Brain pericyte (primary cell): ENCODE measurements around the gene PIK3R6.

Experiments used
- DNase-seq: peaks from one replicate; pipeline ENCODE4 v3.0.0-alpha.2; 2012; ENCODE audit warnings: low read depth, low spot score

The PIK3R6 gene

GRCh38 chr17:8798176-8798845 is 69.2 kb downstream of the PIK3R6 start:
- DNase-seq = no peak

GRCh38 chr17:8797621-8798175 is 69.8 kb downstream of the PIK3R6 start:
- no peak for DNase-seq

DNA sequence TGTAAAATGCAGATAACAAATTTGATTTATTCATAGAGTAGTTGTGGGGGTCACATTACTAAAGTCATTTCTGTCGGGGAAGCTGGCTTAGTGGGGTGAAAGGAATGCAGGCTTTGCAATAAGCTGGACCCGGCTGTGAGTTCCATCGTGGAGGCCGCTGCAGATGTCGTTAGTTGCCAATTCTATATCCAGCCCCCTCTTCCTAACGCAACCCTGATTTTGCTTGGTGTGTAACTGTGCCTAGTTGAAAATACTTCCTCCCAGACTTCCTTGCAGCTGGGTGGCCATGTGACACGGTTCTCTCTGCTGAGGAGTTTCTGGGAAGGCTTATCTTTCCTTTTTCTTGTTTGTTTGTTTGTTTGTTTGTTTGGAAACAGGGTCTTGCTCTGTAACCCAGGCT is 72.8 kb downstream of the PIK3R6 start:
- DNase-seq = no peak

DNA sequence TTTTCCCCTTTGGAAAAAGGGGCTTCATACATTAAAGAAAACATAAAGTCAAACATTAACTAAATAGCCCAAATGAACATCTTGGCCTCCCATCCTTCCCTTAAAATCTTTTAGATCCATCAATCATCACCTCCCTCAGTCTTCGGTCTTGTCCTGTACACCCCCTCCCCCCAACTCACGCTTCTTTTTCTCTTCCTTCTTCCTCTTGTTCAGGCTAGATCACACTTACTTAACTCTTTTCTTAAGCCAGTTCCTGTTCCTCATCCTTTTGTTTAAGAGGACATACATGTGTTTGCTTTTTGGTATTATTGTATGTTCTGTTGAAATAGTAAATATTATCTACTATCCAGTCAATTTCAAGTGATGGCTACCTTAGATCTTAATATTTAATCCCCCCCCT is 73.8 kb downstream of the PIK3R6 start:
- no peak for DNase-seq

DNA sequence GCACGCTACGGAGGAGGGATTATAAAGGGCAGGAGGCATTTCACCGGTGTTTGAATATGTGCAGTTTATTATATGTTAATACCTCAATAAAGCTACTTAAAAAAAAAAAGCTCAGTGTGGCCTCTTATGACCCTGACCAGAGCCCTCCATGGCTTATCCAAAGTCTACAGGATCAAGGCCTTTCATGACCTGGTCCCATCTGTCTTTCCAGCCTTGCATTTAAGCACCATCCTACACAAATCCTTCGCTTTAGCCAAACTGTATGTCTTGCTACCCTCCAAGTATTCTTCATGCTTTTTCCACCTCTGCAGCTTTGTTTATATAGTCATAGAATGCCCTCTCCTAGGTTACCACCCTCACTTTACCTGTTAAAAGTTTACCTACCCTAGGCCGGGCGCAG is 74.8 kb downstream of the PIK3R6 start:
- no peak for DNase-seq

GRCh38 chr17:8791910-8792270 is 75.6 kb downstream of the PIK3R6 start:
- DNase-seq = no peak

DNA sequence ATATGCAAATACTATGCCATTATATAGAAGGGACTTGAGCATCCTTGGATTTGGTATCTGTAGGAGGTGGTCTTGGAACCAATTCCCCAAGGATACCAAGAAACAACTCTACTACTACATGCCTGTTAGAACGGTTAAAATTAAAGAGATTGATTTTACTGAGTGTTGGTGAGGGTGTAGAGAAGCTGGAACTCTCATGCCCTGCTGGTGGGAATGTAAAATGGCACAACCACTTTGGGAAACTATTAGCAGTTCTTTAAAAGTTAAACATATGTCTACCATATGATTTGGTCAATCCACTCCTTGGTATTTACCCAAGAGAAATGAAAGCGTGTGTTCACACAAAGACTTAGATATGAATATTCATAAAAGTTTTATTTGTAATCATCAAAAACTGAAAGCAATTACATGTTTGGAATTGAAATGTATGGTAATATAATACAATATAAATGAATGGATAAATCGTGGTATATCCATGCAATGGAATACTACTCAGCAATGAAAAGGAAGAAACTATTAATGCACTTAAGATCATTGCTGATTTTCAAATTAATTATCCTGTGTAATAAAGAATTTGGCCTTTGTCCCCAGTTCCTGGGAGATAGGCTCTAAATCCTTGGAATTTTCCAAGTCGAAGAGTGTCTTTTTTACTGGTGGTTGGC is 76.1 kb downstream of the PIK3R6 start:
- DNase-seq = no peak

DNA sequence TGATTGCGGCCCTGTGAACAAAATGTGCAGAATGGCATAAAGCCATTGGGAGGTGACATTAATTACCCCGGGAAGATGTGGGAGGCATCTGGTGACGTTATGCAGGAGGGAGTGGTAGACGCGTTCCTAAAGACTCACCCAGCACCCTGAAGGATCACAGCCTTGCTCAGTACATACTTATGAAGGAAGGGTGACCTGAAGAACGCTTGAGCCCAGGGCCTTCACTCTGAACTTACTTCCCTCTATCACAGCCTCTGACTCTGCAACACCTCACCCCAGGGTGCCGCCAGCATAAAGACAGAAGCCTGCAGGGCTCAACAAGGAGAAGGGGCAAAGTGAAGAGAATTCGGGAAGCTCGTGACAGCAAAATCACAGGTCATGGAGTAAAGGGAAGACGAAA is 77.7 kb downstream of the PIK3R6 start:
- no peak for DNase-seq

DNA sequence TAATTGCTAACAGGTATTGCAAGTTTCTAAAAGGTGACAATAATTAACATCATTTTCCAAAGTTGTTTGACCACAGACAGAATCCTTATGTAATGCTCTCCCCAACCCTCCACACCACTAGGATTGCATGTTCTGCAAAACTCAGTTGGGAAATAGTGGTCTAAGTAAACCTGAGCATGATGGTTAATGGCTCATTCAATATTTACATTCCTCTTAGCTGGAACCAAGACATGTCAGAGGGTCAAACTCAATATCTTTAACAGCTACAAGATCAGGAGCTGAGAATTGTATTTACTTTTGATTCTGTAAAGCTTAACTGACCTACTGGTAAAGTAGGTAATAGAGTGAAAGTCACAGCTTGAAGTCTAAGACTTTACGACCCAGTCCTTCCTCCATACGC is 78.5 kb downstream of the PIK3R6 start:
- no peak for DNase-seq

GRCh38 chr17:8785547-8786413 is 81.7 kb downstream of the PIK3R6 start:
- DNase-seq = peak; percentile 13

- no peak for DNase-seq
Measured at GRCh38 chr17:8782176-8782575, 85.3 kb downstream of the PIK3R6 start.

GRCh38 chr17:8781776-8782175 is 85.7 kb downstream of the PIK3R6 start:
- no peak for DNase-seq

GRCh38 chr17:8776881-8777280 is 90.6 kb downstream of the PIK3R6 start:
- DNase-seq = no peak

DNA sequence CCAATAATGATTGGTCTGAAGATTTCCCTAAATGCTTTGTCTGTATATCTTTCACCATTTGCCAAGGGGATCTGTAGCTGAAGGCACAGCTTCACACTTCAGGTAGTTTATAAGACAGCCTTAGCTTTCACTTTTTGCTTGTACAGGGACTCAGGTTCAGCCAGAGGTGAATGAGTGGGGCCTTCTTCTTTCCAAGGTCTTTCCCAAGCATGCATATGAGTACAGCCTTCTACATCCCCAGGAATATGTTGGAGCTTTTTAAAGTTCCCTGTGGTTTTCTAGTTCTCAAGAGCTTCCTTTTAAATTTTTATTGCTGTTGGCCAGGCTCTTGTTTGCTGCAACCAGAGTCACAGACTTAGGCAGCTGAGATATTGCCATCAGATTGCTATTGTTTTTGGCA is 91.2 kb downstream of the PIK3R6 start:
- DNase-seq = no peak

GRCh38 chr17:8766731-8767130 is 100.7 kb downstream of the PIK3R6 start:
- DNase-seq = no peak

GRCh38 chr17:8762012-8762411 is 105.5 kb downstream of the PIK3R6 start:
- DNase-seq = no peak

DNA sequence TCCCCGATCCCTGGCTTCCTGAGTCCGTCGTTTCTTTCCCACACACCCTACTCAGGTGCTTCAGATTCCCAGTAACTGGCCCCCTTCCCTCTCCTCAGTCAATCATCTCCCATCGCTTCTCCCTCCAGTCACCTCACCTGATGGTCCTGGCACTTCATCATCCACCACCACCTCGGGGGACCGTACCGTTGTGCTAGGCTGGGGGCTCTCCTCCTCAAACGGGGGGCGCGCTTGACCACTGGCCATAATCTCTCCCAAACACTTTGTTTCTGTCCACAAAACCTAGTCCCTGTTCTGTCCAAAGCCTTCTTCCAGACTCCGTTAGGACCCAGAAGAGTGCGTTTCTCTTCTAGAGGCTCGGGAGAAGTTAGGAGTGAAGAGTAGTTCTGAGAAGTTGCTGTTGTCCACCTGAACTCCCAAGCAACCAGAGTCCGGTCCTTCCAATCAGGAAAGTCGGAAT is 109.3 kb downstream of the PIK3R6 start, which contains the start of gene SPDYE4:
SPDYE4 (minus strand) TSS at position 410 of the 460 bp plus-strand sequence; CDS start at position 246, 164 bp downstream.
- DNase-seq = no peak

DNA sequence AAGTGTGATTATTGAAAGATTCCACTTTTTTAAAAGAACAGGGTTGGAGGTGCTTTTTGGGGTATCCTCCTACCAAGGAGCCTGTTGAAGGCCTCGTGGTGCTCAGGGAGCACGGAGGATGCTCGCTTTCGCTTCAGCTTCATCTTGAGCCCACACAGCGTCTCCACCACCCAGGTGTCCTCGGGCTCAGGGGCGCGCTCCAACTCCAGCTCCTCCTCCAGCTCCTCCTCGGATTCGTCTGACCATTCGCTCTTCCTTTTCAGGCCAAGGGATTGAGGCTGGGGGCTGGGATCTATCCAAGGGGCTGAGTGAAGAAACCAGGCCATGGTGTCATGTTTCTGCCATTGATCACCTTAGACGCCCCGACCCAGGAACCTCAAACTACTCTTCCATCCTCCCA is 110.3 kb downstream of the PIK3R6 start:
- DNase-seq = no peak

DNA sequence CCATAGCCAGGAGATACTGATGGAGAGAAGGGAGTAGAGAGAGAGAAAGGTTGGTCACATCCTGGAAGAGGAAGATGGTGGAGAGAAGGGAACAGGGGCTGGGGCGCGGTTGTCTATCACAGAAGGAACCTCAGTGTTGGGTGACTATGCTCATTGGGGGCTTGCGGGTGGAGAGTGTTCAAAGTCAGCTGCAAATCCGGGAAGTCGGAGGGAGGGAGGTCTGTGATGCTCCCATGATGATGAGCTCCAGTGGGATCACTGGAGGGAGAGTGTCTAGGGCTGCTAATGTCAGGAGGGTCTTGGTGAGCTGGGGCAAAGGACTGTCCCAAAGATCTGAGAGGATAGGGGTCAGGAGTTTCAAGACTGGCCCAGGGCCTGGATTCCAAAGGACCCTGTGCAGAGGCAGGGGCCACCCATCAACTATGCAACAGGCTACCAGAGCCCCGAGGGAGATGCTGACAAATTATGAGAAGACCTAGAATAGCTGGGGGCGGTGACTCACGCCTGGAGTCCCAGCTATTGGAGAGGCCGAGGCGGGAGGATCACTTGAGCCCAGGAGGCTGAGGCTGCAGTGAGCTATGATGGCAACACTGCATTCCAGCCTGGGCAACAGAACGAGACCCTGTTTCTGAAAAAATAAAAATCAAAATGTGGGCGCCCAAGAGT is 111.8 kb downstream of the PIK3R6 start:
- no peak for DNase-seq

GRCh38 chr17:8754890-8755289 is 112.6 kb downstream of the PIK3R6 start:
- DNase-seq = no peak

DNA sequence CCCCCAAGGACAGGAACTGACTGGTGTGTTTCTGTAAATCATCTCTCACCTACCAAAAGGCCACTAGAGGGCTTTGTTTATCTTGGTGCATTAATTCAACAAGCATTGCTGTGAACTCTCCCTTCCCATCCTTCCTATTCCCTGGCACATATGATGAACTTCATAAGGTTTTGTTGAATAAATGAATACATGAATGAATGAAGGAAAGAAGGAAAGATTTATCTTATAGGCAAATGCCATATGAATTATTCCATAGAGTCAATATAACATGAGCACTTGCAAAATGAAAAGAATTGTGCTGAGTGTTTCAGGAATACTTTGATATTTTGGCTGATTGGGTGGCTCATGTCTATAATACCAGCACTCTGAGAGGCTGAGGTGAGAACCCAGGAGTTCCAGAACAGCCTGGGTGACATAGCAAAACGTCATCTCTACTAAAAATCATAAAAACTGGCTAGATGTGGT is 113.5 kb downstream of the PIK3R6 start:
- no peak for DNase-seq
